Smooth muscle cell of the brain vasculature (primary cell): ENCODE measurements around the gene SPATA6L.

Source experiments
- DNase-seq: peaks from one replicate; pipeline ENCODE4 v3.0.0-alpha.2; 2012; ENCODE audit warnings: low read depth, low spot score

Gene SPATA6L

DNA sequence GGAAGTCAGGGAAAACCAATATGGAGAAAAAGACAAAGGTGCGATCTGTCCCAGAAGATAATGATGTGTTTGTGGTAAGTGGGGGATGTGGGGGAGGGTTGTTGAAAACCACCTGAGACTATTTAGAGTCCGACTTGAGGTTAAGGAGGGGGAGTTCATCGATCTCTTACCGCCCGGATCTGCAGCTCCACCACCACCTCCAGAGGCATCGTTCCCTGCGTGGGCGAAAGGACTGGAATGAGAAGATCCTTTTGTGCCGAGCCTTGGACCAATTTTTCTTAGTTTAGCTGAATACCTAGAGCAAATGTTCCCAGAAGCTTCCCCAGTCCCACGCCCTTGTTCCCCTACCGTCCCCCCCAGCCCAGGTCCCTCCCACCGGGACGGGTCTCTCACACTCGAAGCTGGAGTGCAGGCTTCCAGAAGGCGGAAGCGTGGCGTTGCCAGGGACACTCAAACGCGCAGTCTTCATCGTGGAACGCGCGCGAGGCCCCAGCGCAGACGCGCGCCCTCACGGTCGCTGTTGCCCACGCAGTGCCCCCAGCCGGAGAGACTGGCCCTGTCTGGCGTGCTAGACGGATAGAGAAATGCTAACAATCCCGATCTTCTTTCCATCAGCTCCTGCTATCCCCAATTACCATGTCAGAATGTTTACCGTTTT is at the start of gene SPATA6L:
SPATA6L (minus strand) TSS at position 439 of the 658 bp plus-strand sequence; CDS start at position 209, 230 bp downstream.
- no peak for DNase-seq

GRCh38 chr9:4714266-4715016 is 48.2 kb upstream of the SPATA6L start:
- DNase-seq, result no peak

- DNase-seq, result no peak
Measured at GRCh38 chr9:4713849-4714248, 47.6 kb upstream of the SPATA6L start.

GRCh38 chr9:4709380-4709779 is 43.1 kb upstream of the SPATA6L start:
- DNase-seq, result no peak

GRCh38 chr9:4706971-4707622 is 40.8 kb upstream of the SPATA6L start:
- no peak for DNase-seq

- DNase-seq, result no peak
Measured at GRCh38 chr9:4706021-4706420, 39.7 kb upstream of the SPATA6L start.

DNA sequence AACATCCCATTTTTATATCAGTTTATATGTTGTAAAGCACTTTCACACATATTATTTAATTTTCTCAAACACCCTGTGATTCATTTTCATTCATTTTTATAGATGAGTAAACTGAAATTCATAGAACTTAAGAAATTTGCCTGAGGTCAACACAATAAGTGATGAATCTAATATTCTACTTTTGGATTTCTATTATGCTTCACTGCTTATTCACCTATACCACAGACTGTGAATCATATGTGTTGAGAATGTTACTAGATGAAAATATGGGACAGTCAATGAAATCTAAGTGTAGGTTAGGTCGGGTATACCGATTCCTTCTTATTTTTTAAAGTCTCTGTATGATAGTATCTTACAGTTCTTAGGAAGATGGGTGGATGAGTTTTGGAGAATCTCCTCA is 37.8 kb upstream of the SPATA6L start:
- no peak for DNase-seq

DNA sequence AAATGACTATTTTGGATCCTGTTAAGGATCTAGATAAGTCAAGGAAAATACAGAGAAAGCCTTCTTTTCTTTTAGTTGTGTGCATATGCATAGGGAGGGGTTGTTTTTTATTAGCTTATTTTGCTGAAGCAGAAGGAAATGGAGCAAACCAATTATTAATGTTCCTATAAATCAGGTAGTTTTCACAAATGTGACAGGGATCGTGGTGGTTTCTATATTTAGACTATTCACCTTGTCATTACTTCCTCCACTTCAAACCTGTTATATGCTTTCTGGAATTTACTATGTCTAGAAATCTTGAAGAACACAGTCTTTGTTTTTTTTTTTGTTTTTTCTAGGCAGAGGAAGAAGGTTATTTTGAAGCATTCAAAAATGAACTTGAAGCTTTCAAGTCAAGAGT is 35.2 kb upstream of the SPATA6L start:
- no peak for DNase-seq

- DNase-seq, result no peak
Measured at GRCh38 chr9:4700932-4701331, 34.7 kb upstream of the SPATA6L start.

GRCh38 chr9:4700091-4700490 is 33.8 kb upstream of the SPATA6L start:
- DNase-seq, result no peak

- DNase-seq, result no peak
Measured at GRCh38 chr9:4691795-4692194, 25.5 kb upstream of the SPATA6L start.

DNA sequence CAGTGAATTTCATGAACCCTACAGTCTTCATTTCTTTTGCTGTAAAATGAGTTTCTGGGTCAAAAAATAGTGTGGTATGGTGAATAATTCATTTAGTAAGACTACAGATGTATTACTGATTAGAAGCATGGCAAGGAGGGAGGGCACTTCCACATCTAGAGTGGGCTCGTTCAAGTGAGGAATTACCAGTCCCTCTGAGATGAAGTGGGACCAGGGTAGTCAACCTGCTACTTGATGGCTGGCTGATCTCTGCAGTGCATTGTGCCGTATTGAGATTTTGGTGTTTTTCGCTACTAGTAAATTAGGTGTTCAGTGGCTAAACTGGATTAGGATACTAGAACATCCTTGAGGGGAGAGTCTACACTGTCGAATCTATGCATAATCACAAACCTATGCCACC is 23.9 kb upstream of the SPATA6L start:
- no peak for DNase-seq

DNA sequence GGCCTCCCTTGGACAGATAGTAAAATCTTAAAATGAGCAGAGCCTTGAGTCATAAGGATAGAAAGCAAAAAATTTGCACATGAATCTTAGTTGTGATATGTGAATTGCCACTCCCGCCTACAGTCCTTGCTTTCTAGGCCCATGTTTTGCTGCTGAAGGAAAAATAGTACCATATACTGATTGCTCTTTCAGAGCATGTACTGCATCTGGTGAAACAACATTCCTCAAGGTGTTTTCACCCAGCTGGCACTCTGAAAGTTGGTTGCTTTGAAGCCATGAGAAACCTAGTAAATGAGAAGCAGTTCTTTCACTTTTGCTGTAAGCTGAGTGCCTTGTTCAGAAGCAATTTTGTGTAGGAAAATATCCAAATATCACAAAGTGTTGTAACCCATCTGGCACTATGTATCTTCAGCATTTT is 23.4 kb upstream of the SPATA6L start:
- no peak for DNase-seq

GRCh38 chr9:4689021-4689420 is 22.7 kb upstream of the SPATA6L start:
- no peak for DNase-seq

DNA sequence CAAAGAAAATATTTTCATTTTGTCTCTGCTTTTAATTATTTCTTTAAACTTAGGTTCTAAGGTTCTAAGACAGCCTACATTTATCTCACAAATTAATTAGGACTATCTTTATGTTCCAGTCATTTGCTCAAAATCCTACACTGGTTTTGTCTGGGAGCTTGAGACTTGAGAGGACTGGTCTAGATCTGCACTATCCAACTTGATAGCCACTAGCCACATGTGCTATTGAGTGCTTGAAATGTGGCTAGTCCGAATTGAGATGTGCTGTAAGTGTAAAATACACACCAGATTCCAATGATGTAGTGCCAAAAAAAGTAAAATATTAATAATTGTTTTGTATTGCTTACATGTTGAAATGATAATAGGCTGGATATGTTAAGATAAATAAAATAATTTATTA is 20.3 kb upstream of the SPATA6L start:
- DNase-seq, result no peak

- DNase-seq, result no peak
Measured at GRCh38 chr9:4686112-4686511, 19.8 kb upstream of the SPATA6L start.

DNA sequence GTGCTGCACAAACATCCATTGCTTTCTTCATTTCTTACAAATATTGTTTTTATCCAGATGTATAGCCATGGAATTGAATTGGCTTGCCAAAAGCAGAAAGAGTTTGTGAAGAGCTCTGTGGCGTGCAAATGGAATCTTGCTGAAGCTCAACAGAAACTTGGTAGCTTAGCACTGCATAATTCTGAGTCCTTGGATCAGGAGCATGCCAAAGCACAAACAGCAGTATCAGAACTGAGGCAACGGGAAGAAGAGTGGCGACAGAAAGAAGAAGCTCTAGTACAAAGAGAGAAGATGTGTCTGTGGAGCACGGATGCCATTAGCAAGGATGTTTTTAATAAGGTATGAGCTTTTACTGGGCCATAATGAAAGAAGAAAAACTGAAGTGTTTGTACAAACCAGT is 18.5 kb upstream of the SPATA6L start:
- DNase-seq, result no peak

DNA sequence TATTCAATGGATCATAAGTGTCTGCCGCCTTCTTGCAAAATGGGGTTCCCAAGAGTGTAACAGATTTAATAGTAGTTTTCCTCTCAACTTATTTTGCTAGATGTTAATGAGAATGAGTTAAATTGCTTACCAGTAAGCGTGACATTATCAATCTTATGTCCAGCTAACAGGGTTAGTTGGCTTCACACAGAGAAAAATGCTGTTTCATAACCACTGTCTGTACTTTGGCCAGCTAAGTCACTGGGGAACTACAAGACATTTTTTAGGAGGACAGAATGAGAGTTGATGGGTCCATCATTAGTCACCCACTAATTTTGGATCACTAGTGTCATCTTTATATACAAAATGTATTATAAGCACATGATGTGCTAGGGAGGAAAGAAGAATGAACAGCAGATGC is 14.5 kb upstream of the SPATA6L start:
- no peak for DNase-seq

GRCh38 chr9:4680173-4680525 is 13.9 kb upstream of the SPATA6L start:
- no peak for DNase-seq

GRCh38 chr9:4679268-4680172 is 13.2 kb upstream of the SPATA6L start, which contains the start of gene CDC37L1:
TSS of gene CDC37L1 (plus strand) at chr9:4679569. CDS start at chr9:4679768, 199 bp downstream.
- DNase-seq, result peak; percentile 83

DNA sequence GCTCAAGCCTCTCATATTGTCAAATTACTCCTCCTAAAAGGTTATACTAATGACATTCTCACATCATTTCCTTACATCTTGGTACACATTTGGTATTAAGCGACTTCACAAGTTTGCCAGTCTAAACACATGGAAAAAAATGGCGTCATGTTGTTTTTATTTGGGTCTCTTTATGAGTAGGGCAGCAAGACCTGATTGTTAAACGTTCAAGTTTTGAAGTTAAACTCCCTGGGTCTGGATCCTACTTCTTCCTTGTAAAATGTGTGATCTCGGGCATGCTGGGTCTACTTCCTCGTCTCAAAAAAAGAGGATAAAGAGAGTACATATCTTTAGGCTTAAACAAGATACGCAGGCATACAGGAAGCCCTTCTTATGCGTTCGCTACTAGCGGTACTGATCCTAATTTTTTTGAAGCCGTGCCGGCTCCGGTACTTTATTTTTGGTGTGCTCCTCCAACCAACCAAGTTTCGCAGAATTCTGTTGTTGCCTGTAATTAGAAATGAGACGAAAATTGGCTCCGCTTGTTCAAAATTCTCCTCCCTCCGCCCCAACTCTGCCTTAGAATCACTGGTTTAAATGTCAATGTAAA is 12.5 kb upstream of the SPATA6L start:
- no peak for DNase-seq
